Esophagus squamous epithelium (tissue), 5 donors: Measurements from ENCODE around the gene FRK. TPM values are rescaled to one million over a fixed set of nuclear protein-coding genes. Genes with fewer than 3 reads are reported as not detected.

Experiments
- DNase-seq: peaks from one replicate; lab custom pipeline; 2025; lab: John Stamatoyannopoulos, UW
- H3K27ac ChIP-seq, 4 donors: fragments of 200-600 bp; sonication (generic); one replicate each; pipeline ENCODE4 v1.5.1; 2016 to 2019; ENCODE audit warnings: mild to moderate bottlenecking in 1 of 4
- H3K27me3 ChIP-seq, 4 donors: fragments of 200-600 bp; sonication (generic); 1 replicate in 3 of 4; 2 replicates in 1 of 4; pipeline versions ENCODE4 v1.5.1 to v1.6.0; 2017 to 2021; ENCODE audit warnings: antibody characterized with exemption in 1 of 4
- H3K36me3 ChIP-seq, 3 donors: fragments of 200-600 bp; sonication (generic); one replicate each; pipeline ENCODE4 v1.5.1; 2016 to 2019
- H3K4me1 ChIP-seq, 3 donors: fragments of 200-600 bp; sonication (generic); one replicate each; pipeline ENCODE4 v1.5.1; 2017 to 2019
- H3K4me3 ChIP-seq, 4 donors: fragments of 200-600 bp; sonication (generic); 1 replicate in 3 of 4; 2 replicates in 1 of 4; pipeline ENCODE4 v1.5.1; 2016 to 2019; ENCODE audit warnings: mild to moderate bottlenecking in 2 of 4, moderate library complexity in 1 of 4
- H3K9me3 ChIP-seq, 3 donors: fragments of 200-600 bp; sonication (generic); one replicate each; pipeline ENCODE4 v1.5.1; 2016 to 2019
- POLR2A ChIP-seq, 4 donors: fragments of 450-650 bp; IDR thresholded peaks; one replicate each; pipeline ENCODE4 v1.6.1; 2017; ENCODE audit warnings: antibody characterized with exemption in 4 of 4, mild to moderate bottlenecking in 4 of 4, moderate library complexity in 3 of 4
- WGBS, 2 donors: methylation state at CpG; one replicate each; pipeline ENCODE4 v1.1.5; 2018; 5-methylcytosine and 5-hydroxymethylcytosine counted together
- intact Hi-C: fragments of 100-400 bp; cut with DNase I; formaldehyde crosslinking; loops from one replicate; pipeline ENCODE4 v1.15.0; 2022
- total RNA-seq, 4 donors: library from RNA; depleted of rRNA; stranded (reverse); fragments of >200 nt; gene quantifications; one replicate each; pipeline ENCODE4 v1.1.0, GENCODE V29; 2016
- TF ChIP-seq, protein P1 (sequence below), 6 experiments: fragments of 450-650 bp in 4 of 6; fragments of 200-600 bp in 2 of 6; sonication (generic) in 2 of 6; IDR thresholded peaks; one replicate each; pipeline ENCODE4 v1.5.1; 2016 to 2019; ENCODE audit warnings: antibody characterized with exemption in 6 of 6, mild to moderate bottlenecking in 4 of 6, moderate library complexity in 4 of 6
- donor health status: DM: yes; HTN: yes; CAD: no.

Gene FRK
- total RNA-seq, 4 donors from 2014 or later, result 5.0 to 12.1 (median 10.0) TPM

DNA sequence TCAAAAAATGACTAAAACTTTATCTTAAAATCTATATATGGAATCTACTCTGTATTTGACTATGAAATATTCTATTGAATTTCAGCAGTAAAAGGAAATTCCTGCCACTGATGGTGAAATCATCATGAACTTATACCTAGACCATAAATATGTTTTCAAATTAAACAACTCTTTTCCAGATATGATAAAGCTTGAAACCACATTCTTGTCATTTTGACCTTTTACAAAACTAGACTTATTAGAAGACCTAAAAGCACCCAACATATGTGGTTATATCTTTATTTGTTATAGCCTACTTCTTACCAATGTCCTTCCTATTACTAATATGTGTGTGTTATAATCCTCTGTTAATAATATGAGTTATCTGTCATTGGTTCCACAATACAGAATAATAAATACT, 35.3 kb downstream of the FRK start:
- Histone ChIP-seq H3K9me3 (no peaks in the 10 kb centered on the region), H3K36me3 (no peaks in the 10 kb centered on the region), H3K4me1 (peaks cover 0 to 8% (median 0%) of the 10 kb centered on the region in 3 donors), H3K27me3 (no peaks in the 10 kb centered on the region), H3K4me3 (no peak overlapping the region), H3K27ac (no peak overlapping the region)
- intact Hi-C loops, result no loop called here
- TF ChIP-seq, protein P1, sequence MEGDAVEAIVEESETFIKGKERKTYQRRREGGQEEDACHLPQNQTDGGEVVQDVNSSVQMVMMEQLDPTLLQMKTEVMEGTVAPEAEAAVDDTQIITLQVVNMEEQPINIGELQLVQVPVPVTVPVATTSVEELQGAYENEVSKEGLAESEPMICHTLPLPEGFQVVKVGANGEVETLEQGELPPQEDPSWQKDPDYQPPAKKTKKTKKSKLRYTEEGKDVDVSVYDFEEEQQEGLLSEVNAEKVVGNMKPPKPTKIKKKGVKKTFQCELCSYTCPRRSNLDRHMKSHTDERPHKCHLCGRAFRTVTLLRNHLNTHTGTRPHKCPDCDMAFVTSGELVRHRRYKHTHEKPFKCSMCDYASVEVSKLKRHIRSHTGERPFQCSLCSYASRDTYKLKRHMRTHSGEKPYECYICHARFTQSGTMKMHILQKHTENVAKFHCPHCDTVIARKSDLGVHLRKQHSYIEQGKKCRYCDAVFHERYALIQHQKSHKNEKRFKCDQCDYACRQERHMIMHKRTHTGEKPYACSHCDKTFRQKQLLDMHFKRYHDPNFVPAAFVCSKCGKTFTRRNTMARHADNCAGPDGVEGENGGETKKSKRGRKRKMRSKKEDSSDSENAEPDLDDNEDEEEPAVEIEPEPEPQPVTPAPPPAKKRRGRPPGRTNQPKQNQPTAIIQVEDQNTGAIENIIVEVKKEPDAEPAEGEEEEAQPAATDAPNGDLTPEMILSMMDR (IDR thresholded peaks at IDR 0.05), result no peak
- no peak for TF ChIP-seq POLR2A (IDR thresholded peaks at IDR 0.05)
- no peak for DNase-seq

GRCh38 chr6:116022841-116023445, 37.7 kb downstream of the FRK start:
- Histone ChIP-seq H3K4me1 (peaks cover 0 to 15% (median under 1%) of the 10 kb centered on the region in 3 donors), H3K4me3 (no peak overlapping the region), H3K27ac (no peak overlapping the region), H3K36me3 (no peaks in the 10 kb centered on the region), H3K9me3 (no peaks in the 10 kb centered on the region), H3K27me3 (no peaks in the 10 kb centered on the region)
- no peak for TF ChIP-seq POLR2A (IDR thresholded peaks at IDR 0.05)
- TF ChIP-seq, protein P1 (IDR thresholded peaks at IDR 0.05), result no peak
- intact Hi-C loops, result no loop called here
- WGBS, 2 donors, result 15 to 23% methylated on average over 2 of the region's 2 CpGs
- DNase-seq, result no peak

- TF ChIP-seq, protein P1 (IDR thresholded peaks at IDR 0.05), result no peak
- TF ChIP-seq POLR2A (IDR thresholded peaks at IDR 0.05), result no peak
- DNase-seq, result no peak
Observed at GRCh38 chr6:116020738-116021137, 40.0 kb downstream of the FRK start.

DNA sequence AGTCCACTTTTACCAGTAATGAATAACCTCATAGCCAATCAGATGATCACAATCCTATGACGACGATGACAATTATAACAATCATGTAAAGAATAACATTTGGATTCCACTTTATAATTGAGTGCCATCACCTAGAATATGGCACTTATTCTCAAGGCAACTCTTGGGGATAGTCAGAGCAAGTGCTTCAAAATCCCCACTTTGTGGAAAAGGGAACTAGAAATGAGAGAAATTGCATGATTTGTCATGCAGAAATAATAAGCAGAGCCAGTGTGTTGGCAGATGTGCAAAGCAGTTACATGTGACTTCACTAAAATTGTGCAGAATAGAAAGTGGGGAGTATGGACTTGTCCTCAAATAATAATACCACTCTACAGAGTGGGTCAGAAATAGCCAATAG, 41.3 kb downstream of the FRK start:
- peaks cover 10 to 39% (median 20%) of the 10 kb centered on the region in 3 donors for H3K4me1 ChIP-seq
- no peaks in the 10 kb centered on the region for H3K27me3 ChIP-seq
- H3K9me3 ChIP-seq, result no peaks in the 10 kb centered on the region
- H3K27ac ChIP-seq, result no peak overlapping the region
- intact Hi-C loops, result no loop called here
- 83 to 87% methylated on average over 2 of the region's 2 CpGs for WGBS, 2 donors
- DNase-seq, result no peak
- H3K4me3 ChIP-seq, result no peak overlapping the region
- TF ChIP-seq, protein P1 (IDR thresholded peaks at IDR 0.05), result no peak
- TF ChIP-seq POLR2A (IDR thresholded peaks at IDR 0.05), result no peak
- H3K36me3 ChIP-seq, result no peaks in the 10 kb centered on the region

More at GRCh38 chr6:116020738-116021137, 40.0 kb downstream of the FRK start:
- Histone ChIP-seq H3K27me3 (no peaks in the 10 kb centered on the region), H3K4me3 (no peak overlapping the region), H3K4me1 (peaks cover 10 to 33% (median 15%) of the 10 kb centered on the region in 3 donors), H3K27ac (no peak overlapping the region), H3K36me3 (no peaks in the 10 kb centered on the region), H3K9me3 (no peaks in the 10 kb centered on the region)
- intact Hi-C loops, result no loop called here

DNA sequence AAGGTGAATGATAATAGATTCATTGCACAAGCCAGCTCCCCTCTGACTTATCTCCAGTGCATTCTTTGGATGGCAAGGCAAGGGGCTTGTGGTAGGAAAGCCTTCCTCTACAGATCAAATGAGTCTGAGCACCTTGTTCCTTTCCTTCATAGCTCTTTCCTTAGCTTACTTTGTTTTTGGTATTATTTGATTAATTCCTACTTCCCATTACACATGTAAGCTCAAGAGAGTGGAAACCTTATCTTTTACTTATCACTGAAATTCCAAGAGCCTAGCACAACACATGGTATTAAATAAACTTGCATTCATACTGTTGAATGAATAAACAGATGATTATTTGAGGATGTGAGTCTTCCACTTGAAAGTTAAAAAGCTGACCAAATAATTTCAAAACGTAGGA, 41.7 kb downstream of the FRK start:
- 70 to 72% methylated on average over 1 of the region's 1 CpG for WGBS, 2 donors
- peaks cover 10 to 39% (median 20%) of the 10 kb centered on the region in 3 donors for H3K4me1 ChIP-seq
- intact Hi-C loops, result no loop called here
- H3K4me3 ChIP-seq, result no peak overlapping the region
- no peaks in the 10 kb centered on the region for H3K36me3 ChIP-seq
- DNase-seq, result no peak
- TF ChIP-seq POLR2A (IDR thresholded peaks at IDR 0.05), result no peak
- TF ChIP-seq, protein P1 (IDR thresholded peaks at IDR 0.05), result no peak
- H3K9me3 ChIP-seq, result no peaks in the 10 kb centered on the region
- no peaks in the 10 kb centered on the region for H3K27me3 ChIP-seq
- H3K27ac ChIP-seq, result no peak overlapping the region
